Trophoblast cell (in vitro differentiated cells and primary cell): ENCODE measurements around the gene DPYD.

Experiments used
- DNase-seq, 2 donors: peaks; one replicate each; pipeline ENCODE4 v3.0.0-alpha.2; 2016
- H2AFZ ChIP-seq: 2 replicates; pipeline ENCODE4 v1.6.1; 2013; ENCODE audit warnings: low read length, moderate library complexity, mild to moderate bottlenecking; ENCODE audit not compliant: insufficient read depth, poor library complexity
- H2AK5ac ChIP-seq: 2 replicates; pipeline ENCODE4 v1.6.1; 2013; ENCODE audit warnings: mild to moderate bottlenecking, low read length
- H2BK120ac ChIP-seq: 2 replicates; pipeline ENCODE4 v1.6.1; 2013; ENCODE audit warnings: low read length, mild to moderate bottlenecking, moderate library complexity; ENCODE audit not compliant: insufficient read depth, poor library complexity
- H2BK12ac ChIP-seq: 2 replicates; pipeline ENCODE4 v1.6.1; 2013; ENCODE audit warnings: mild to moderate bottlenecking, low read length, moderate library complexity
- H2BK5ac ChIP-seq: 2 replicates; pipeline ENCODE4 v1.6.1; 2013; ENCODE audit warnings: low read length, low read depth, moderate library complexity, mild to moderate bottlenecking; ENCODE audit not compliant: poor library complexity
- H3K14ac ChIP-seq: 2 replicates; pipeline ENCODE4 v1.6.1; 2013; ENCODE audit warnings: mild to moderate bottlenecking, low read length
- H3K18ac ChIP-seq: 2 replicates; pipeline ENCODE4 v1.6.1; 2013; ENCODE audit warnings: mild to moderate bottlenecking, low read length
- H3K23ac ChIP-seq: 2 replicates; pipeline ENCODE4 v1.6.1; 2013; ENCODE audit warnings: low read length
- H3K27ac ChIP-seq: 2 replicates; pipeline ENCODE4 v1.5.1; 2013; ENCODE audit warnings: low read depth, mild to moderate bottlenecking, inconsistent platforms, low read length, moderate library complexity
- H3K27me3 ChIP-seq: 2 replicates; pipeline ENCODE4 v1.6.1; 2013; ENCODE audit warnings: inconsistent platforms, mild to moderate bottlenecking, low read length, moderate library complexity; ENCODE audit not compliant: insufficient read depth
- H3K36me3 ChIP-seq, 2 experiments: 1 replicate in 1 of 2; 2 replicates in 1 of 2; pipeline ENCODE4 v1.6.1; 2013; ENCODE audit warnings: low read length in 2 of 2, mild to moderate bottlenecking in 2 of 2, moderate library complexity in 1 of 2; ENCODE audit not compliant: insufficient read depth in 2 of 2, control insufficient read depth in 1 of 2
- H3K4ac ChIP-seq: 2 replicates; pipeline ENCODE4 v1.6.1; 2013; ENCODE audit warnings: low read depth, mild to moderate bottlenecking, low read length, moderate library complexity
- H3K4me1 ChIP-seq, 2 experiments: 1 replicate in 1 of 2; 2 replicates in 1 of 2; pipeline ENCODE4 v1.6.1; 2013; ENCODE audit warnings: low read length in 2 of 2, mild to moderate bottlenecking in 2 of 2, moderate library complexity in 1 of 2; ENCODE audit not compliant: insufficient read depth in 2 of 2, control insufficient read depth in 1 of 2
- H3K4me2 ChIP-seq: 2 replicates; pipeline ENCODE4 v1.6.1; 2013; ENCODE audit warnings: inconsistent platforms, mild to moderate bottlenecking, low read length, moderate library complexity
- H3K4me3 ChIP-seq: 2 replicates; pipeline ENCODE4 v1.5.1; 2013; ENCODE audit warnings: mild to moderate bottlenecking, low read depth, low read length, inconsistent platforms
- H3K79me1 ChIP-seq: one replicate; pipeline ENCODE4 v1.6.1; 2013; ENCODE audit warnings: low read length
- H3K79me2 ChIP-seq: 2 replicates; pipeline ENCODE4 v1.6.1; 2013; ENCODE audit warnings: low read length, mild to moderate bottlenecking; ENCODE audit not compliant: control insufficient read depth, insufficient read depth, poor library complexity
- H3K9ac ChIP-seq: 2 replicates; pipeline ENCODE4 v1.6.1; 2013; ENCODE audit warnings: mild to moderate bottlenecking, low read length
- H3K9me3 ChIP-seq: 2 replicates; pipeline ENCODE4 v1.6.1; 2013; ENCODE audit warnings: low read depth, mild to moderate bottlenecking, control low read depth, inconsistent platforms, low read length; ENCODE audit not compliant: insufficient read depth
- H4K12ac ChIP-seq: 2 replicates; pipeline ENCODE4 v1.6.1; 2013; ENCODE audit warnings: low read depth, mild to moderate bottlenecking, low read length, moderate library complexity
- H4K8ac ChIP-seq: 2 replicates; pipeline ENCODE4 v1.6.1; 2013; ENCODE audit warnings: low read depth, mild to moderate bottlenecking, low read length, moderate library complexity
- H4K91ac ChIP-seq: one replicate; pipeline ENCODE4 v1.6.1; 2013; ENCODE audit warnings: low read depth, mild to moderate bottlenecking, low read length, moderate library complexity
- WGBS: extraction: QIAGEN DNeasy Blood & Tissue Kit; methylation state at CpG from one replicate; pipeline ENCODE4 v1.1.7; 2013; ENCODE audit warnings: missing lambda C conversion rate; ENCODE audit not compliant: insufficient read length, insufficient coverage; ENCODE audit errors: extremely low coverage; 5-methylcytosine and 5-hydroxymethylcytosine counted together

Gene DPYD

DNA sequence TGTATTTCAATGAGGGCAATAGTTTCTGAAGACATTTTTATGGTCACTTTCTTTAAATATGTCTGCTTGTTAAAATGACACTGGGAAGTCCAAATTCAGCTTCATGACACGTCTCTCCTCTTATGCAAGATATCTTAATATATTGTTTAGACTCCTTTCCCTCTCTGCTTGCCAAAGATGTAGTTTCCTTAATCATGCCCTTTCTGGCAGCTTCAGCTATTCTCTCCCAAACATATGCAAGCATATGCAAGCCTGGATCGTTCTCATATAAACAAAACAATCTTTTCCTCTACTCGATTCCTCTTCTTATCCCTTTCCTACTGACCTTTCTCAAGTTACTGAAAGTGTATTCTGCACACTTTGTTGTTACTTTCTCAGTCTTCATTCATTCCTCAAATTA, 827.1 kb downstream of the DPYD start:
- no peak overlapping the region for H4K8ac ChIP-seq
- no peak overlapping the region for H3K14ac ChIP-seq
- H2AK5ac ChIP-seq = no peak overlapping the region
- H3K4me1 ChIP-seq = no peaks in the 10 kb centered on the region
- H2BK5ac ChIP-seq = no peak overlapping the region
- no peak overlapping the region for H3K9ac ChIP-seq
- no peaks in the 10 kb centered on the region for H3K9me3 ChIP-seq
- H3K4ac ChIP-seq = no peak overlapping the region
- H3K18ac ChIP-seq = no peak overlapping the region
- WGBS = 100% methylated on average over 1 of the region's 3 CpGs
- no peaks in the 10 kb centered on the region for H3K79me2 ChIP-seq
- H4K12ac ChIP-seq = no peak overlapping the region
- DNase-seq = no peak
- no peak overlapping the region for H3K23ac ChIP-seq
- no peak overlapping the region for H4K91ac ChIP-seq
- H3K27ac ChIP-seq = no peak overlapping the region
- no peak overlapping the region for H2BK120ac ChIP-seq
- no peaks in the 10 kb centered on the region for H3K36me3 ChIP-seq
- H3K4me3 ChIP-seq = no peak overlapping the region
- H3K79me1 ChIP-seq = no peaks in the 10 kb centered on the region
- no peak overlapping the region for H2AFZ ChIP-seq
- no peaks in the 10 kb centered on the region for H3K27me3 ChIP-seq
- no peak overlapping the region for H2BK12ac ChIP-seq
- no peak overlapping the region for H3K4me2 ChIP-seq

DNA sequence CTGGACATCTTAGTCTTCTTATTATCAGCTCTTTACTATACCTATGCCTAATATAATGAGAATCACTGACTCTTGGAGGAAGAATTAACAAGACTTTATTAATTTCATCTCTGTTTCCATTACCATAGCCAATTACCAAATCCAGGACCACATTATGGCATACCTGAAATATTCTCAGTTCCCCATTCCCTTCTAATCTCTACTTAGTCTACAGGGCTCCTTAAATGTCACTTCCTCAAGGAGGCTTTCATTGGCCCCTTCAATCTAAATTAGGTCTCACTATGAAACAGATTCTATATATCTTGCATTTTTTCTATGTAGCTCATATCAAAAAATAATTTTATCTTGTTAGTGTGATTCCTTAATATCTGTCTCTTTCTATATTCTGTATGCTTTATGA, 828.0 kb downstream of the DPYD start:
- Histone ChIP-seq H3K79me2 (no peaks in the 10 kb centered on the region), H2BK5ac (no peak overlapping the region), H3K9me3 (no peaks in the 10 kb centered on the region), H3K4me2 (no peak overlapping the region), H3K4me1 (no peaks in the 10 kb centered on the region), H3K4me3 (no peak overlapping the region), H3K79me1 (no peaks in the 10 kb centered on the region), H3K9ac (no peak overlapping the region), H3K27ac (no peak overlapping the region), H3K4ac (no peak overlapping the region), H3K27me3 (no peaks in the 10 kb centered on the region), H2BK12ac (no peak overlapping the region), H3K23ac (no peak overlapping the region), H3K18ac (no peak overlapping the region), H4K8ac (no peak overlapping the region), H2BK120ac (no peak overlapping the region), H4K91ac (no peak overlapping the region), H2AK5ac (no peak overlapping the region), H4K12ac (no peak overlapping the region), H3K36me3 (no peaks in the 10 kb centered on the region), H2AFZ (no peak overlapping the region), H3K14ac (no peak overlapping the region)
- DNase-seq = no peak

GRCh38 chr1:97091679-97092078, 829.2 kb downstream of the DPYD start:
- H3K4me3 ChIP-seq = no peak overlapping the region
- no peak overlapping the region for H3K23ac ChIP-seq
- no peak for DNase-seq
- no peak overlapping the region for H3K4me2 ChIP-seq
- no peaks in the 10 kb centered on the region for H3K79me1 ChIP-seq
- no peaks in the 10 kb centered on the region for H3K4me1 ChIP-seq
- H3K36me3 ChIP-seq = no peaks in the 10 kb centered on the region
- no peak overlapping the region for H3K4ac ChIP-seq
- no peaks in the 10 kb centered on the region for H3K27me3 ChIP-seq
- no peak overlapping the region for H4K8ac ChIP-seq
- H3K18ac ChIP-seq = no peak overlapping the region
- H2BK120ac ChIP-seq = no peak overlapping the region
- no peak overlapping the region for H3K9ac ChIP-seq
- H3K27ac ChIP-seq = no peak overlapping the region
- H3K9me3 ChIP-seq = no peaks in the 10 kb centered on the region
- no peak overlapping the region for H2AK5ac ChIP-seq
- H2BK12ac ChIP-seq = no peak overlapping the region
- H2BK5ac ChIP-seq = no peak overlapping the region
- no peak overlapping the region for H2AFZ ChIP-seq
- H3K79me2 ChIP-seq = no peaks in the 10 kb centered on the region
- H3K14ac ChIP-seq = no peak overlapping the region
- no peak overlapping the region for H4K12ac ChIP-seq
- no peak overlapping the region for H4K91ac ChIP-seq

GRCh38 chr1:97091263-97091662, 829.6 kb downstream of the DPYD start:
- WGBS = no CpG with 5 or more reads among the region's 3 CpGs

GRCh38 chr1:97090725-97091124, 830.1 kb downstream of the DPYD start:
- DNase-seq = no peak
- Histone ChIP-seq H3K14ac (no peak overlapping the region), H3K27ac (no peak overlapping the region), H2AK5ac (no peak overlapping the region), H3K4ac (no peak overlapping the region), H3K23ac (no peak overlapping the region), H3K79me1 (no peaks in the 10 kb centered on the region), H2BK120ac (no peak overlapping the region), H3K4me2 (no peak overlapping the region), H2BK5ac (no peak overlapping the region), H3K9ac (no peak overlapping the region), H3K27me3 (no peaks in the 10 kb centered on the region), H3K9me3 (no peaks in the 10 kb centered on the region), H2AFZ (no peak overlapping the region), H3K18ac (no peak overlapping the region), H3K4me1 (no peaks in the 10 kb centered on the region), H4K12ac (no peak overlapping the region), H3K36me3 (no peaks in the 10 kb centered on the region), H3K4me3 (no peak overlapping the region), H4K91ac (no peak overlapping the region), H4K8ac (no peak overlapping the region), H2BK12ac (no peak overlapping the region), H3K79me2 (no peaks in the 10 kb centered on the region)
- no CpG with 5 or more reads among the region's 3 CpGs for WGBS

More at GRCh38 chr1:97091263-97091662, 829.6 kb downstream of the DPYD start:
- no peak overlapping the region for H2BK5ac ChIP-seq
- no peaks in the 10 kb centered on the region for H3K79me1 ChIP-seq
- H4K91ac ChIP-seq = no peak overlapping the region
- H2AFZ ChIP-seq = no peak overlapping the region
- no peak for DNase-seq
- no peaks in the 10 kb centered on the region for H3K9me3 ChIP-seq
- H3K4me3 ChIP-seq = no peak overlapping the region
- H3K4ac ChIP-seq = no peak overlapping the region
- H3K4me1 ChIP-seq = no peaks in the 10 kb centered on the region
- no peak overlapping the region for H3K9ac ChIP-seq
- H3K27me3 ChIP-seq = no peaks in the 10 kb centered on the region
- no peak overlapping the region for H2BK120ac ChIP-seq
- no peak overlapping the region for H3K27ac ChIP-seq
- H4K12ac ChIP-seq = no peak overlapping the region
- H3K4me2 ChIP-seq = no peak overlapping the region
- H3K36me3 ChIP-seq = no peaks in the 10 kb centered on the region
- H3K14ac ChIP-seq = no peak overlapping the region
- H3K23ac ChIP-seq = no peak overlapping the region
- H2BK12ac ChIP-seq = no peak overlapping the region
- no peaks in the 10 kb centered on the region for H3K79me2 ChIP-seq
- no peak overlapping the region for H3K18ac ChIP-seq
- H2AK5ac ChIP-seq = no peak overlapping the region
- no peak overlapping the region for H4K8ac ChIP-seq
